HG02870 (cell line): Measurements from ENCODE around the gene CGA.

ENCODE experiments used
- ATAC-seq: cut with Tn5 transposase; IDR thresholded peaks from one replicate; pipeline ENCODE4 v1.9.1; 2021; ENCODE audit warnings: mild to moderate bottlenecking, moderate library complexity; ENCODE audit not compliant: unreplicated experiment

CGA gene

DNA sequence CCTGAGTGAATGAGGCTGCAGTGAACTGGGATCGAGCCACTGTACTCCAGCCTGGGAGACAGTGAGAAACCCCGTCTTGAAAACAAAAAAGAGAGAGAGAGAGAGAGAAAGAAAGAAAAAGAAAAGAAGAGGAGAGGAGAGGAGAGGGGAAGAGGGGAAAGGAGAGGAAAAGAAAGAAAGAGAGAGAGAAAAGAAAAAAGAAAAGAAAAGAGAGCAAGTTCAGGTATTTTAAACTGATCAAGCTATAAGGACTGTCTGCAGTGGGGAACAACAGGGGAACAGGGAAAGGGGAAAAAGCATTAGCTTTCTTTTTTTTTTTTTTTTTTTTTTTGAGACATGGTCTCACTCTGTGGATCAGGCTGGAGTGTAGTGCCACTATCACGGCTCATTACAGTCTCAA lies 2.5 kb downstream of the CGA start:
- ATAC-seq = no peak

DNA sequence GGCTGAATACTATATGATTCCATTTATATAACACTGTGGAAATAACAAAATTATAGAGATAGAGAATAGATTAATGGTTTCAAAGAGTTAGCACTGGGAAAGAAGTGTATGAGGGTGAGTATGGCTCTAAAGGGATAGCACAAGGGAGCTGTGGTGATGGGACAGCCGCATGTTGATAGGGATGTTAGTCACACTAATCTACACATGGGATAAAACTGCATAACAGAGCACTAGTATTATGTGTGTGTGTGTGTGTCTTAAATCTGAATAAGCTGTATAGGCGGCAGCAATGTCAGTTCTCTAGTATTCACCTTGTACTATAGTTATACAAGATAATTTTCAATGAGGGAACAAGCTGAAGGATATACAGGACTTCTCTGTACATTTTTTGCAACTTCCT lies 5.8 kb downstream of the CGA start:
- no peak for ATAC-seq

DNA sequence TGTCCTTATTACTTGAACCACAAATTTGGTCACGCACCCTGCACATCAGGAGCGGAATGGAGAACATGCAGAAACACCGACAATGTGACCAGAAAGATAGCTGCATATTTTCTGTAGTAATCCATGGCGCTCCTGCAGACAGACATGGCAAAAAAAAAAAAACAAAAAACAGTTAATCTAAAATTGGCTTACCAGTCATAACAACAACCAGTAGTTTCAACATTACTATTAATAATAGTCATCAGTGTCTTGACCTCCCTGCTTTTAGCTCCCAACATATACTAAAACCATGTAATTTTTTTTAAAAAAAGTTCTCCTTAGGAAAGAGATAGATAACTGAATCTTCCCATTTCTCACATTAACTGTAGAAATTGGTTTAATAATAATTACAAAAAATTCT lies 6.8 kb downstream of the CGA start:
- ATAC-seq = peak; percentile 85

DNA sequence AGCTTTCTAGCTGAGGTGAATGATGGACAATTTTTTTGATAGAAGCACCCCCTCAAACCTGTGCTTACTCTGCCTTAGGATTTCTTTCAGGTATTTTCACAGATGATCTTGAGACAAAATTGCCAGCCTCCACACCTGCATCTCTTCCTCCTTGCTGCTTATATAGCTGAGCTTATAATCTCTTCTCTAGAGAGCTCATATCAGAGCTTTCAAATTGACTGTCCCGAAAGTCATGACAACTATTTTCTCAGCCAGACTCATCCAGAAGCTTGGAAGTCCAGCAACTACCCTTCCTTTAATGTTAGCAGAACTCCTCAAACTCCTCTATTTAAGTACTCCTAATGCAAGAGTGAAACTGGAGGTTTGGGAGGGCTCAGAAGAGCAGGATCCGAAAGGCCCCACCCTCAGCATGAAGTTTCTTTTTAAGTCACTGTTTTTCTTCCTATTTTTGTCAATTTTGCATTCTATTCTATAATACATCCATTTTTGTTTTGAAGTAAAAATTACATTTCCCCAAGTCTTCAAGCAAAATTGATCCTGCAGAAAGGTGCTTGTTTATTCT lies 12.7 kb downstream of the CGA start:
- peak; percentile 65 for ATAC-seq

DNA sequence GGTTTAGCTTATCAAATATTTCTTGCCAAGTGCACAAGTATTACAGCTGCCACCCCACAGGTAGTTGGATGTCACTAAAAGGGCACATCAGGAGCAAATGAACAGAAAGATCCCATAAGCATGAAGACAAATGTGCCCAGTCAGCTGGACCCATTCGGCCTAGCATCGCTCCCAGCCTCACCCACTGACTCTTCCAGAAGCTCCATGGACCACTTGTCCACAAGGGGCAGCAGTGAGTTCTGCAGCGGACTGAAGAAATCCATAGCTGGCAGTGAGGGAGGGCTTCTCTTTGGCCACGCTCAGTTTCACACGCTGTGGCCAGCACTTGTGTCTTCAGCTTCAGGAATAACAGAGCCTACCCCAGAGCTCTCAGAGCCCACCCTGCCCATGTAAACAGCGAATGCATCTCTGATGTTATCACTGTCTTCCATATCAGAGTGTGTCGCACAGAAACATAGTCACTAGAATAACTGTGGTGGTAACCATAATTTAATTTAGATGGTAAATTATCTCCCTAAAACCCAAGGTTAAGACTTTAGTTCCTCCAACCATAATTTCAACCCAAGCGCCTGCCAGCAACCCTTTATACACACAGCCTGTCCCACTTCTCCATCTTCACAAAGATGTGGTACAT lies 15.8 kb downstream of the CGA start:
- ATAC-seq = peak; percentile 70

DNA sequence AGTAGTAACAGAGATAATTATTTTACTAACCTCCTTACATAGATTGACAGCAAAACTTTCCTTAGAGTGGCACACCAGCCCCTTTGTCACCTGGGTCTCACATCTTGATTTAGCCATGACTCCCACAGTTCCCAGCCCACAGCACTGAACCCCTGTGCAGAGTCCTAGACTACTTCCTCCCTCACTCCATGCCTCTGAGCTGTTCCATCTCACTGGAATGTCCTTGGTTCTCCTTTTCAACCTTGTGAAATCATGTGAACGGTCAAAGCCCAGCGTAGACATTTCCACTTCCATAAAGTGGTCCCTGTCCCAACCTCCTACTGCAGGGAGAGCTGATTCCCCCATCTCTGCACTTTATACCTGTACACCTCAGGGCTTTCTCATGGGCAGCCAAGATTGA lies 19.7 kb downstream of the CGA start:
- ATAC-seq = no peak

DNA sequence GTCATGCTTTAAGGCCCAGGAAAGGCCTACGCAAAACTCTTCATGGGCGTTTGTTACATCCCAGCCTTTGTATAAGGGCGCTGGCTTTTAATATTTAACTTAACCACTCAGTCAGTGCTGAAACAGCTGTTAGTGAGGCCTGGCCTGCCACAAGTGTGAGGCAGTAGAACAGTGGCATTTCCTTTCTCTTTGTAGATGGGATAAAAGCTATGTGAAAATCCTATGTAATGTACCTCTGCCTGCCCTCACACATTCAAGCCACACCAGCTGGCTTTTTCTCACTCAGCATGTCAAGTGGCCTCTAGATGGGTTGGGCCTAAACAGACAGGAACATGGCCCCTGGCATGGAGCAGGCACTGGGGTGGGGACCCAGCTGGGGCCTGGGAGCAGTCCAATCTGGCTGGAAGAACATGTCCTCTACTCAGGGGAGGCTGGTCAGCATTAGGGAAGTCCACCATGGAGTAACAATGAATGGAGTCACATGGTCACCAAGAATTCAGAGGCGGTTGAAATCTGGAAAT lies 20.7 kb downstream of the CGA start:
- ATAC-seq = no peak

DNA sequence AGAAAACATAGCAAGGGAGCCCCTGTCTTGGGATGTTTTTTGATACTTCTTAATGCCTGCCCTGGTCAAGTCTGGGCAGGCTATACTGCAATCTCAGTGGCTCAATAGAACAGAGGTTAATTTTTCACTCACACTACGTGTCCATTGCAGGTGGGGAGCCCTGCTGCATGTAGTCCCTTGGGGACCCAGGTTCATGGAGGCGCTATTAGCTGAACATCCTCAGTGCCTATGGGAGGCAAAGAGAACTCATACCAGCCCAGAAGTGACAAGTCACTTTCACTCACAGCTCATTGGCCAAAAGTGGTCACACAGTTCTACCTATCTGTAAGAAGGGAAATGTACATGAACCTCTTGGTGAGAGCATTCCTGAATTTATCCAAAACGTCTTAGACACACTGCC lies 23.2 kb downstream of the CGA start:
- ATAC-seq = no peak

DNA sequence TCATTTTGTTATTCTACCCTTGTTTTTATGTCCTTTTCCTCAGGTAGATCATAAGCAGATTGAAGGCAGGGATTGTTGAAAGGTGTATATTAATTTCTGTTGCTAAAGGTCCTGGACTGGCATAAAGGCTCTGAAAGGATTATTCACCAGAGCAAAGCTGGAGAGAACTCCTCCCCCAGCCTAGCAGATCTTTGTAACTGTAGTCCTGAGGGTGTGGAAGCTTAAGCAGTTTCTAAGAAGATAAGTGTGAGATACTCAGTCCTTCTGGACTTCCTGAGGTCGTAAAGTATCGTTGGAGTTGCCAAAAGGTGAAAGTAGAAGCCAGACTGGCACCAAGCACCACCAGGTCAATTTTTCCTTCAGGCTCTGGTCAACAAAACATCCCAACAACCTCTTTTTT lies 24.2 kb downstream of the CGA start:
- no peak for ATAC-seq

DNA sequence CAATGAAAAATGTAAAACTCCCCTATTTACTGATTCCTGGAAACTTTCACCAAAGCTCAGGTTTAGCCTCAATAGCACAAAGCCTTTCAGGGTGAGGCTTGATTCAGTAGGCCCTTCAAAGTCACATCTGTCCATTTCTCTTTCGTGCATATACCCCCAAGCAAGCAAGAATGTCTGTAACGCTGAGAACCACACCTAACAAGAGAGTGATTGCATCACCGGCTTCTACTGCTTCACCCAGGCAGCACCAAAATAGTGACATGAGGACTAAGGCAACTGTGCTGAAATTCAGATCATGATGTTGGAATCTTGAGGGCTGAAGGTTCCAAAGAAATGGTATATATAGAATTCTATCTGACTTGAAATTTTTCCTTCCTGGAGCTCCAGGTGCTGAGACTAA lies 26.1 kb downstream of the CGA start:
- no peak for ATAC-seq

DNA sequence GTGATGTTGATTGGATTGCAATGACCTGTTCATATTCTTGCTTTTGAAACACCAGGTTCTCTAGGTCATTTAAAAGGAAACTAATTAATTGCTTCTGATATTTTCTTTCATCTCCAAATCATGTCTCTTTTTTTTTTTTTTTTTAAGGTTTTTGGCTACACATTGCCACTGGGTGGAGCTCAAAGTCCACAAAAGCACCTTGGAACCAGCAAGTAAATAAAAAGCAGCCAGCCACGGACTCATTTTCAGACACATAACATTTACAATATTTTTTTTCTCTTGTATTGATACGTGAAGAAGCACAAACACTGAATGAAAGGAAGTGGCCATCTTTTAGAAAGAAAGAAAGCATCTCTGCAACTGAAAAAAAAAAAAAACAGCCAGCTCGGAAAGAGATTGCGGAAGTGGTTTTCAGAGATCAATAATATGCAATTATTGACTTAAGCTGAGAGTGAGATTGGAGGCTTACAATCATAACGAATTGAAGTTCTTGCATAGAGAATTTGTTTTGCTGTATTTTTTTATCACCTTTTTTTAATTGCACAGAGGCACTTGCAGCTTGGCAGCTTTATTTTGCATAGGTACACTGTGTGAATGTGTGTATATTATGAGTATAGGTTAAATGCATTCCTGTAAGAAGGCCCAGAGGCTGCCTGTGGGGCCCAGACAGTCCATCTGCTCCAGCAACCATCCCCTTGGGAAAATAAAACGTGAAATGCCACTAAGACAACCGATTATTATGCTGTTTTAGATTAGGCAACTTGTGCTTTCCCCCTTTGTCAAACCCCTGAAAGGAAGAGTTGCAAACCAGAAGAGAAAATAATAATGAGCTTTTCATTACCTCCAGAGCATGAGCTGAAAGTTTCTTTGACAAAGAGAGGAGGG lies 28.2 kb downstream of the CGA start:
- ATAC-seq = no peak

DNA sequence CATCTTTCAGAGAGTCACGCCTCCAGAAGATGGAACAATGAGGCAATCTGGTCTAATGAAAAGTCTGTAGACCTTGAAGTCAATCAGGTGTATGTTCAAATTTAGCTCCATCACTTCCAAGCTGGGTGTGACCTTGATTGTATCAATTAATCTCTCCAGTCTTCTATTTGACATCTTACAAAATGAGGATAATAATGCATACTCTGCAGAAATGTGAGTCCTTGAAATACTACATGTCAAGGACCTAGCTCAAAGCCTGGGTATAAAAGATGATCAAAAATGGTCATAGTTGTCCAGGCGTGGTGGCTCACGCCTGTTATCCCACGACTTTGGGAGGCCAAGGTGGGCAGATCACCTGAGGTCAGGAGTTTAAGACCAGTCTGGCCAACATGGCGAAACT lies 29.8 kb downstream of the CGA start:
- ATAC-seq = no peak

DNA sequence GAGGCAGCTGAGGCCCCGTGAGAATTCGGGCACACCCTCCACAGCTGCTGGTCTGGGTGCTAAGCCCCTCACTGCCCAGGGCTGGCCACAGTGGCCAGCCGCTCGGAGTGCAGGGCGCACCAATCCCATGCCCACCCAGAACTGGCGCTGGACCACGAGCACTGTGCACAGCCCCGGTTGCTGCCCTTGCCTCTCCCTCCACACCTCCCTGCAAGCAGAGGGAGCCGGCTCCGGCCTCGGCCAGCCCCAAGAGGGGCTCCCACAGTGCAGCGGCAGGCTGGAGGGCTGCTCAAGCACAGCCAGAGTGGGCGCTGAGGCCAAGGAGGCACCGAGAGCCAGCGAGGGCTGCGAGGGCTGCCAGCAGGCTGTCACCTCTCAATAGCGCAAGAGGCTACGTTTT lies 35.0 kb downstream of the CGA start:
- no peak for ATAC-seq

DNA sequence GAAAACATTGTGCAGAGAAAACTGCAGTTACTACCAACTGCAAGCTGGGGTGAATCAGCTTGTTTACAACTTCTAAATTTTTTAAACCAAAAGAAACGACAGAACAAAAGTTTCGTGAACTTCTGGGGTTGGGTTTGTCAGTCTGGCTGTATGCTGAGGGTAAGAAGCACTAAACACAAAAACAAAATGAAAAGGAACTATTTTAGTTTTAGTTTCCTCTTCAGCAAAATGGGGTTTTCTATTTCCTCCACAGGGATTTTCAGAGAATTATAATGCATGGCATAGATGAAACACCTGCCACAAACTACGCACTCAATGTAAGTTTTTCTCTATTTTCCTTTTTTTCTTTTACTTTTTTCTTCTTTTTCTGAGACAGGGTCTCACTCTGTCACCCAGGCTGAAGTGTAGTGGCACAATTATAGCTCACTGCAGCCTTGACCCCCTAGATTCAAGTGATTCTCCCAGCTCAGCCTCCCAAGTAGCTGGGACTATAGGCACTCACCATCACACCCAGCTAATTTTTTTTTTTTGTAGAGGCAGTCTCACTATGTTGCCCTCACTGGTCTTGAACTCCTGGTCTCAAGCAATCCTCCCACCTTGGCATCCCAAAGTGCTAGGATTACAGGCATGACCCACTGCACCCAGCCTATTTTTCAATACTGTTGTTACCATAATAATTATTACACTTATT lies 40.6 kb downstream of the CGA start:
- no peak for ATAC-seq

DNA sequence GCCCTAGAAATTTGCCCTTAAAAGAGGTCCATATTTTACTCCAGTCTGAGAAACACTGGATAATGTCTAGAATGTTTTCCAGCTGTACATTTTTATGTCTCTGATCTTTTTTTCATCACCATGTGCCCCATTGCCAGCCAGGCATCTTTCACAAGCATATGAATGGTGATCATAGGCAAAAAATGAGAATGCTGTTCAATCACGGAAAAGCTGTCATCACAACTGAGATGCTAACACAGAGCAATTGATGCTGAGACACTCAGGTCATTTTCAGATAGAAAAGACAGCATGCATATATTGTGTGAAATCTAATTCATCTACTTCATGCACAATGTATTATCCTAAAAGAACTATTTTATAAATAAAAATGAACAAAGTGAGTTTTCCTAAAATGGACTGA lies 41.6 kb downstream of the CGA start:
- no peak for ATAC-seq

DNA sequence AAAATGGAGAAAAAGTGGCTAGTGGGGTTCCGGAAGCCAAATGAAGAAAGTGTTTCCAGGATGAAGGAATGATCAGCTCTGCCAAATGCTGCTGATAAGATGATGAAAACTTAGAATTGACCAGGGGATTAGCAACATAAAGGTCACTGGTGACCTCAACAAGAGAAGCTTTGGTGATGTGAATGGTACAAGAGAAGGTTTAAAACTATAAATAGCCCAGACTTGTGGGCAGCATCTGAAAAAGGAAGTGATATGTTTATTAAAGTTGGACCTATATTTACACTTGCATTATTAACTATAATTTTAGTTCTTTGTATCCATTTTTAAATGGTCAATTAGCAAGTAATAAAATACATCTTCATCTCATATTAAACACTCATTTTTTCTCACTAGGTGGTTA lies 45.1 kb downstream of the CGA start:
- ATAC-seq = no peak

DNA sequence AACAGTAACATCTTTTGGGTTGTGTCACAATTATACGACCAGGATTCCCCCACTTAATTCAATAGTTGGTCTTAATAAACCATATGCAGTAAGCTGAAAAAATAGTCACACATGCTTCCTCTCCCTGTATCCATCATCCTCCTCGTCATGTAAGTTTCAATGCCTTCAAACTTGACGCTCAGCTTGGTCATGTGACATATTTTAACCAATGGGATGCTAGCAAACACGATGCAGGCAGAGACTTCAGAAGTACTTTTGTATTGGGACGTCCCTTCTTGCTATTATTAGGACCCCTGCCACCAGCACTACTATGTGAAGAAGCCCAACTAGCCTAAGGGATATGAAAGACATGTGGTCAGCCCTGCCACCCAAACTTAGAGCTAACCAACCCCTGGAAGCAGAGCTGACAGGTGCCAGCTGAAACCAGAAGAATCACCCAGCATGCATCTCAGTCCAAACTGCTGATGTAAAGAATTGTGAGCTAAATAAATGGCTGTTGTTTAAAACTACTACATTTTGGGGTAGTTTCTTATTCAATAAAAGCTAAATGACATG lies 49.3 kb downstream of the CGA start:
- ATAC-seq = no peak

DNA sequence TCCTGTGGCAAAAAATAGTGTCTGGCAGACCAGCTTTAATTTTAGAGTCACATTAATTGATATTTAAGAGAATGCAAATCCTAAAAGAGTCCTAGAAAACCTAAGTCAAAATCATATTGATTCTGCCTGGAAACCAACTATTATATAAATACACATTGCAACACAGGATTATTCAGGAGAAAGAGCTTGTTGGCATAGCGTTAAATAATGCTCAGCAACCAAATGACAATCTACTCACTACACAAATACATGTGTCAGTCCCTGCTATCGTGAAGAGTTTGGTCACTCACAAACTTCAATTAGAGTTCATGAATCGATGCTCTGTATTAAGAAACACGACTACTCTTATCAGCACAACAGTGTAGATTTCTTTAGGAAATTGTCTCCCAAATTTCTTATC lies 54.2 kb downstream of the CGA start:
- ATAC-seq = no peak
